ENCODE data around the gene DENND1C. TPM values are rescaled to one million over a fixed set of nuclear protein-coding genes. Genes with fewer than 3 reads are reported as not detected.

DENND1C gene
- total and polyA plus RNA-seq, 9 of the 15 experiments (the other 6 are each of a cell fraction or from before 2014, with no cell fraction given) = 0.03 to 1.2 (median 0.32) TPM; not detected in 1

DNA sequence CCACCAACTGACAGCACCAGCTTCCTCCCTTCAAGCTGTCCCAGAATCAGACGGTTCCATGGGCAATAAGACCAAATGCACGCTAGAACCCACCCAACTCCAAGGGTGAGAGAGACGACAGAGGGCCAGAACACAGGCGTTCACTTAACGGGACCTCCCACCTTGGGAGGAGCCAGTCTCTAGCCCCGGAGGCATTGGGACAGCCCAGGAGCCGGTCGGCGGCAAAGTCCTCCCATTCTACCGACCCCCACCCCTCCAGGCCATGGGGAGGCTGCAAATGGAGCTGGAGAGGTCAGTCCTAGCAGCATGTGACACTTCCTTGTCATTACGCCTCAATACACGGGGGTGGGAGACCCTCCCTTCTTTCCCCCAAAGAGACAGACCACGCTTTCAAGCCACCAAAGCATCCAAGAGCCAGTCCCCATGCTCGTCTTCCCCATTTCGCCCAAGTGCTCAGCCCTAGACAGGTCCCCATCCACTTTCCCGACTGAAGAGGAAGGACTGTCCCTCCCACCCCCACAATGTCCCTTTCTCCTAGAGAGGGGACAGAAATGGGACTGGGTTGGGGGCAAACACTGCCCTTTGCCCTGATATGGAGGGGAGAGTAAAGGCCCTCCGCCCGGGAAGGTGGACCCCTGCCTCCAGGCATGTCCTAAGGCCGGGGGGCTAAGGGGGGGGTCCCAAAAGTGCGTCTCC is 57.9 kb downstream of the DENND1C start (continued):
- TF ChIP-seq, protein P1, sequence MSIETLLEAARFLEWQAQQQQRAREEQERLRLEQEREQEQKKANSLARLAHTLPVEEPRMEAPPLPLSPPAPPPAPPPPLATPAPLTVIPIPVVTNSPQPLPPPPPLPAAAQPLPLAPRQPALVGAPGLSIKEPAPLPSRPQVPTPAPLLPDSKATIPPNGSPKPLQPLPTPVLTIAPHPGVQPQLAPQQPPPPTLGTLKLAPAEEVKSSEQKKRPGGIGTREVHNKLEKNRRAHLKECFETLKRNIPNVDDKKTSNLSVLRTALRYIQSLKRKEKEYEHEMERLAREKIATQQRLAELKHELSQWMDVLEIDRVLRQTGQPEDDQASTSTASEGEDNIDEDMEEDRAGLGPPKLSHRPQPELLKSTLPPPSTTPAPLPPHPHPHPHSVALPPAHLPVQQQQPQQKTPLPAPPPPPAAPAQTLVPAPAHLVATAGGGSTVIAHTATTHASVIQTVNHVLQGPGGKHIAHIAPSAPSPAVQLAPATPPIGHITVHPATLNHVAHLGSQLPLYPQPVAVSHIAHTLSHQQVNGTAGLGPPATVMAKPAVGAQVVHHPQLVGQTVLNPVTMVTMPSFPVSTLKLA (conservative IDR thresholded peaks at IDR 0.05) = peak in 1 of 2 experiments; percentile 42; a peak in 1 of 4 replicates
- TF ChIP-seq SRSF7 (optimal IDR thresholded peaks at IDR 0.05; ENCODE audit: low read depth, low read length) (no peak), EGR1 (conservative IDR thresholded peaks at IDR 0.05) (peak; percentile 18), PURB (CRISPR knock-in tag; IDR thresholded peaks at IDR 0.05; ENCODE audit: low read depth) (no peak), ZNF41 (CRISPR knock-in tag; conservative IDR thresholded peaks at IDR 0.05) (no peak), ARID1B (IDR thresholded peaks at IDR 0.05) (no peak), FOSL1 (tag; conservative IDR thresholded peaks at IDR 0.05) (no peak), ZSCAN32 (CRISPR knock-in tag; IDR thresholded peaks at IDR 0.05) (no peak), KHSRP (IDR thresholded peaks at IDR 0.05) (no peak), GTF2A2 (tag; IDR thresholded peaks at IDR 0.05) (no peak), ZKSCAN8 (CRISPR knock-in tag; IDR thresholded peaks at IDR 0.05) (no peak), MEF2A (IDR thresholded peaks at IDR 0.05; ENCODE audit: control insufficient read depth, low read depth, low read length) (no peak), BCOR (IDR thresholded peaks at IDR 0.05) (no peak), MXI1 (IDR thresholded peaks at IDR 0.05; ENCODE audit: low read depth, low read length) (peak; percentile 38; the same call in 1 of the 2 replicates), ZNF263 (CRISPR knock-in tag; IDR thresholded peaks at IDR 0.05; ENCODE audit: borderline replicate concordance) (peak; percentile 40; the same call in 1 of the 2 replicates)
- TF ChIP-seq, protein P2, sequence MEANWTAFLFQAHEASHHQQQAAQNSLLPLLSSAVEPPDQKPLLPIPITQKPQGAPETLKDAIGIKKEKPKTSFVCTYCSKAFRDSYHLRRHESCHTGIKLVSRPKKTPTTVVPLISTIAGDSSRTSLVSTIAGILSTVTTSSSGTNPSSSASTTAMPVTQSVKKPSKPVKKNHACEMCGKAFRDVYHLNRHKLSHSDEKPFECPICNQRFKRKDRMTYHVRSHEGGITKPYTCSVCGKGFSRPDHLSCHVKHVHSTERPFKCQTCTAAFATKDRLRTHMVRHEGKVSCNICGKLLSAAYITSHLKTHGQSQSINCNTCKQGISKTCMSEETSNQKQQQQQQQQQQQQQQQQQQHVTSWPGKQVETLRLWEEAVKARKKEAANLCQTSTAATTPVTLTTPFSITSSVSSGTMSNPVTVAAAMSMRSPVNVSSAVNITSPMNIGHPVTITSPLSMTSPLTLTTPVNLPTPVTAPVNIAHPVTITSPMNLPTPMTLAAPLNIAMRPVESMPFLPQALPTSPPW (CRISPR knock-in tag; IDR thresholded peaks at IDR 0.05) = no peak
- TF ChIP-seq, protein P3, sequence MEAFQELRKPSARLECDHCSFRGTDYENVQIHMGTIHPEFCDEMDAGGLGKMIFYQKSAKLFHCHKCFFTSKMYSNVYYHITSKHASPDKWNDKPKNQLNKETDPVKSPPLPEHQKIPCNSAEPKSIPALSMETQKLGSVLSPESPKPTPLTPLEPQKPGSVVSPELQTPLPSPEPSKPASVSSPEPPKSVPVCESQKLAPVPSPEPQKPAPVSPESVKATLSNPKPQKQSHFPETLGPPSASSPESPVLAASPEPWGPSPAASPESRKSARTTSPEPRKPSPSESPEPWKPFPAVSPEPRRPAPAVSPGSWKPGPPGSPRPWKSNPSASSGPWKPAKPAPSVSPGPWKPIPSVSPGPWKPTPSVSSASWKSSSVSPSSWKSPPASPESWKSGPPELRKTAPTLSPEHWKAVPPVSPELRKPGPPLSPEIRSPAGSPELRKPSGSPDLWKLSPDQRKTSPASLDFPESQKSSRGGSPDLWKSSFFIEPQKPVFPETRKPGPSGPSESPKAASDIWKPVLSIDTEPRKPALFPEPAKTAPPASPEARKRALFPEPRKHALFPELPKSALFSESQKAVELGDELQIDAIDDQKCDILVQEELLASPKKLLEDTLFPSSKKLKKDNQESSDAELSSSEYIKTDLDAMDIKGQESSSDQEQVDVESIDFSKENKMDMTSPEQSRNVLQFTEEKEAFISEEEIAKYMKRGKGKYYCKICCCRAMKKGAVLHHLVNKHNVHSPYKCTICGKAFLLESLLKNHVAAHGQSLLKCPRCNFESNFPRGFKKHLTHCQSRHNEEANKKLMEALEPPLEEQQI (IDR thresholded peaks at IDR 0.05) = no peak
- TF ChIP-seq, protein P4, sequence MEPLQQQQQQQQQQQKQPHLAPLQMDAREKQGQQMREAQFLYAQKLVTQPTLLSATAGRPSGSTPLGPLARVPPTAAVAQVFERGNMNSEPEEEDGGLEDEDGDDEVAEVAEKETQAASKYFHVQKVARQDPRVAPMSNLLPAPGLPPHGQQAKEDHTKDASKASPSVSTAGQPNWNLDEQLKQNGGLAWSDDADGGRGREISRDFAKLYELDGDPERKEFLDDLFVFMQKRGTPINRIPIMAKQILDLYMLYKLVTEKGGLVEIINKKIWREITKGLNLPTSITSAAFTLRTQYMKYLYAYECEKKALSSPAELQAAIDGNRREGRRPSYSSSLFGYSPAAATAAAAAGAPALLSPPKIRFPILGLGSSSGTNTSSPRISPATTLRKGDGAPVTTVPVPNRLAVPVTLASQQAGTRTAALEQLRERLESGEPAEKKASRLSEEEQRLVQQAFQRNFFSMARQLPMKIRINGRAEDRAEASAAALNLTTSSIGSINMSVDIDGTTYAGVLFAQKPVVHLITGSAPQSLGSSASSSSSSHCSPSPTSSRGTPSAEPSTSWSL (CRISPR knock-in tag; IDR thresholded peaks at IDR 0.05; ENCODE audit: borderline replicate concordance) = no peak
- TF ChIP-seq, protein P5, sequence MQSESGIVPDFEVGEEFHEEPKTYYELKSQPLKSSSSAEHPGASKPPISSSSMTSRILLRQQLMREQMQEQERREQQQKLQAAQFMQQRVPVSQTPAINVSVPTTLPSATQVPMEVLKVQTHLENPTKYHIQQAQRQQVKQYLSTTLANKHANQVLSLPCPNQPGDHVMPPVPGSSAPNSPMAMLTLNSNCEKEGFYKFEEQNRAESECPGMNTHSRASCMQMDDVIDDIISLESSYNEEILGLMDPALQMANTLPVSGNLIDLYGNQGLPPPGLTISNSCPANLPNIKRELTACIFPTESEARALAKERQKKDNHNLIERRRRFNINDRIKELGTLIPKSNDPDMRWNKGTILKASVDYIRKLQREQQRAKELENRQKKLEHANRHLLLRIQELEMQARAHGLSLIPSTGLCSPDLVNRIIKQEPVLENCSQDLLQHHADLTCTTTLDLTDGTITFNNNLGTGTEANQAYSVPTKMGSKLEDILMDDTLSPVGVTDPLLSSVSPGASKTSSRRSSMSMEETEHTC (IDR thresholded peaks at IDR 0.05) = no peak

Measured in K562 (cell line).